OCI-M2 (cell line): Measurements from ENCODE around the gene MARK3.
"Not testable (repeated sequence)": the region's sequence is repeated elsewhere in the genome, so short reads cannot be mapped to it uniquely, and the experiment has no call there.

Experiments
- DNase-seq: peaks from one replicate; lab custom pipeline; 2025; ENCODE audit not compliant: unreplicated experiment; lab: John Stamatoyannopoulos, UW

Gene MARK3

GRCh38 chr14:103385152-103385928 lies at the start of gene MARK3:
TSS of gene MARK3 (plus strand) at chr14:103385415. CDS start at chr14:103386030, 615 bp downstream.
- peak; percentile 88 for DNase-seq

- DNase-seq = no peak
These were observed 49.0 kb upstream of the MARK3 start for GRCh38 chr14:103336191-103336590.

GRCh38 chr14:103337794-103338193 lies 47.4 kb upstream of the MARK3 start:
- no peak for DNase-seq

- DNase-seq = no peak
These were observed 45.7 kb upstream of the MARK3 start for GRCh38 chr14:103339561-103339960.

- DNase-seq = no peak
These were observed 44.6 kb upstream of the MARK3 start for GRCh38 chr14:103340480-103341212.

- DNase-seq = no peak
These were observed 43.7 kb upstream of the MARK3 start for GRCh38 chr14:103341250-103342129.

- DNase-seq = no peak
These were observed 41.9 kb upstream of the MARK3 start for GRCh38 chr14:103343164-103343879.

- DNase-seq = no peak
These were observed 41.1 kb upstream of the MARK3 start for GRCh38 chr14:103343905-103344797.

- no peak for DNase-seq
These were observed 38.9 kb upstream of the MARK3 start for GRCh38 chr14:103346286-103346685.

- DNase-seq = no peak
These were observed 38.0 kb upstream of the MARK3 start for GRCh38 chr14:103347091-103347815.

- no peak for DNase-seq
These were observed 37.1 kb upstream of the MARK3 start for GRCh38 chr14:103348154-103348553.

- no peak for DNase-seq
These were observed 35.2 kb upstream of the MARK3 start for GRCh38 chr14:103349982-103350381.

GRCh38 chr14:103353362-103353761 lies 31.9 kb upstream of the MARK3 start:
- no peak for DNase-seq

GRCh38 chr14:103354141-103354540 lies 31.1 kb upstream of the MARK3 start:
- no peak for DNase-seq

- DNase-seq = no peak
These were observed 29.1 kb upstream of the MARK3 start for GRCh38 chr14:103356024-103356682.

GRCh38 chr14:103357552-103357951 lies 27.7 kb upstream of the MARK3 start:
- not testable (repeated sequence) for DNase-seq

GRCh38 chr14:103360548-103360947 lies 24.7 kb upstream of the MARK3 start:
- no peak for DNase-seq

- DNase-seq = no peak
These were observed 23.3 kb upstream of the MARK3 start for GRCh38 chr14:103361867-103362266.

- no peak for DNase-seq
These were observed 22.4 kb upstream of the MARK3 start for GRCh38 chr14:103362780-103363179.
